ENCODE measurements around the gene CD48.

DNA sequence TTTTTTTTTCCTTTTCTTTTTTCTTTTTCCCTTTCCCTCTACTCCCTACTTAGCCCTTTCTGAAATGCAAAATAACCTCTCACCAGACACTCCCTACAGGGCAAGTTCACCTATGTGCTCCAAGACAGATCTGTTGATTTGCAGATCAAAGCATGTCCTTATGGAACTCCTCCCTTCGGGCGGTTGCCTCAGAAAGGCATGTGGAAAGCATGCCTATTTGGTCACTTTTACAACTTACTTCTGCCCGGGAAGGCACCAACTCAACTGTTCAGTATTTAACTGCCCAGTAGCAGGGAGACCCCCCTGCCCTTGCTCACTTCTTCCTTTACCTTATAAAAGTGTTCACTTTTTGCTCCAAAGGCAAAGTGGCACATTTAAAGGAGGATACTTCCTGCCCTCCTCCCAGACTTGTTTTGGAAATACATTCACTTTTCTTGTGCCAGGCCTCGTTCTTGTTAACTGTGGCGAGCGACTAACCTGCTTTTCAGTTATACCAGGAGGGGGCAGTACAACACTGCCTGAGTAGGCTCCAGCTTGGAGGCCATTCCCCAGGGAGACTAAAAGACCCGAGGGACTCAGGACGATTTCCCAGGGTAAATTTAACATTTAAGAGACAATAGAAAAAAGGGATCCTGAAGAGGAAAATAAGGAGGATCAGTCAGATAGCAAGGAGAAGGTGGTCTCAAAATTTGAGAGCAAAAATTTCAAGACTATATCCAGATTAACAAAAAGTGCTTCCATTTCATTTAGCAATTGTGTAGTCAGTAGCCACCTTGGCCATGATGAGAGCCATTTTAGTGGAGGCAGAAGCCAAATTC, 15.1 kb upstream of the CD48 start:
- no peak for TF ChIP-seq EZH2 (IDR thresholded peaks at IDR 0.05; ENCODE audit: insufficient read depth, poor library complexity, severe bottlenecking)
- no peak for TF ChIP-seq EZH2phosphoT487 (IDR thresholded peaks at IDR 0.05; ENCODE audit: insufficient read depth, low read depth)
